ENCODE results near the gene ECE1.

GRCh38 chr1:21237446-21238088 lies 52.7 kb downstream of the ECE1 start:
- TF ChIP-seq CTCF (IDR thresholded peaks at IDR 0.05; ENCODE audit: insufficient read depth, low read length) (no peak), POLR2AphosphoS5 (IDR thresholded peaks at IDR 0.05; ENCODE audit: low read depth) (no peak), REST (IDR thresholded peaks at IDR 0.05; ENCODE audit: insufficient replicate concordance, low read depth) (no peak)

All from HL-60 (cell line).